HG03460 (cell line): ENCODE data around the gene HTT.
"Not testable (repeated sequence)": the region's sequence is repeated elsewhere in the genome, so short reads cannot be mapped to it uniquely, and the experiment has no call there.

ENCODE experiments used
- ATAC-seq: cut with Tn5 transposase; IDR thresholded peaks from one replicate; pipeline ENCODE4 v1.9.1; 2021; ENCODE audit not compliant: unreplicated experiment

The HTT gene

DNA sequence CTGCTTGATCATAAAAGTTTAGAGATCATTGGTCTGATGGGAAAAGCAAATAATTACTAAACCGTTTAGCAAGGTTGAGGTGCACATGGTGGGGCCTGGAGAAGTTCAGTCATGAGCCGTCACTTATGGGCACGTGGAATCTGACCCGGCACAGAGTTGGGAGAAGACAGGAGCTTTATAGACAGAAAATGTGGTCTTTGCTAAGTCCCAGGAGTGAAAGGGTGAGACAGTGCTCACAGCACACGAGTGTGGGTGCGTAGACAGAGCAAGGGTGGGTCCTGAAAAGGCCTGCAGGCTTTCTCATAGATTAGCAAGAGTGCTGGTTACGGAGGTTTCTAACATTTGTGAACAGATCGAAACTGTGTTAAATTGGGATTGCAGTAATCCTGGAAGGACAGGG lies 43.8 kb downstream of the HTT start:
- no peak for ATAC-seq

DNA sequence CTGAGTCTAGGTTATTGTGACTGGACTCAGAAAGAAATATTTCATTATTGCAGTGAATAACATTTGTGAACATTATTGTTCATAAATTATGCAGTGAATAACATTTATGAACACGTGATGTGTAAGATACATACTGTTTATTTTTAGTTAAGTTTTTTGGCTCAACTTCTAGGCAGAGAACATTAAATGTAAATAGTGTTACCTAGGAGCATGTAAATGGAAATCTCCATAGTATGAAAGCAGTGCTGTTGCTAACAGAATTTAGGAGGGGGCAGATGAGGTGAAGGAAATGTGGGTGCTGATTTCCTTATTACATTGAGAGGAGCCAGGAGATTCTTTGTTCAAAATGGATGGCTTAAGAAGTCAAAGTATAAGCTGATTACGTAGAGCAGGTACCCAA lies 45.0 kb downstream of the HTT start:
- no peak for ATAC-seq

DNA sequence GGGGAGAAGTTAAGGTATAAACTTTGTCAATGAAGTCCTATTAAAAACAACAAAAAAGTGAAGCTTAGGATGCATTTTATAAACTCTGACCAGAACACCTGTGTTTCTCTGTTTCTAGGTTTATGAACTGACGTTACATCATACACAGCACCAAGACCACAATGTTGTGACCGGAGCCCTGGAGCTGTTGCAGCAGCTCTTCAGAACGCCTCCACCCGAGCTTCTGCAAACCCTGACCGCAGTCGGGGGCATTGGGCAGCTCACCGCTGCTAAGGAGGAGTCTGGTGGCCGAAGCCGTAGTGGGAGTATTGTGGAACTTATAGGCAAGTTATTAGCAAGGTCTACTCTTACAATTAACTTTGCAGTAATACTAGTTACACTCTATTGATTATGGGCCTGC lies 46.6 kb downstream of the HTT start:
- no peak for ATAC-seq

DNA sequence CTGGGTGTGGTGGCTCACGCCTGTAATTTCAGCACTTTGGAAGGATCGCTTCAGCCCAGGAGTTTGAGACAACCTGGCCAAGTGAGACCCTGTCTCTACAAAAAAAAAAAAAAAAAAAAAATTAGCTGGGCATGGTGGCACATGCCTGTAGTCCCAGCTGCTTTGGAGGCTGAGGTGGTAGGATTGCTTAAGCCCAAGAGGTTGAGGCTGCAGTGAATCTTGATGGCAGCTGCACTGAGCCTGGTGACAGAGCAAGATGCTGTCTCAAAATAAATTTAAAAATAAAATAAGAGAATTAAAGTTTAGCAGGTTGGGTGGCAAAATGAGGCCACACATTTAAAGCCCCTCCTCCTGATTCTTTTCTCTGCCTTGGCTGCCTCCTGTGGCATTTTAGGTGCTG lies 47.1 kb downstream of the HTT start:
- ATAC-seq, result no peak

DNA sequence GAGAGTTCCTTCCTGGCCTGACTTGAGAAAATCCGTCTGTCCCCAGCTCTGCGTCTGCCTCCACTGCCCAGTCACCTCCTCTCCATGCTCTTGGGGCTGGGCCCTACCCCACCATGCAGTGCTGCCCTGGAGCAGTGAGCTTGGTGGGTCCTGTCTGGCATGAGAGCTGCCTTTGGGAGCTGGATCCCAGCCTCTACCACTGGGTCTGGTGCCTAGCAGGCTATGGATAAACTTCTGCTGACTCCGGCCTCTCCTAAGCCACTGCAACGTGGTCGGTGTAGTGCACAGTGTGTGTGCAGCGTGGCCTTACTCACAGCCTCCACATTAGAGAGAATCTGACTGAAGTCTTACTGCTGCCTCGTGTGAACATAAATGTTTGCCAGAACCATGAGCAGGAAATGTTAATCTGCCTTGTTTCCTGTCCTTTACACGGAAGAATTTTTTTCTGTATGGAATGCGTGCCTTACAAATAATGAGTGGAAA lies 47.6 kb downstream of the HTT start:
- no peak for ATAC-seq

DNA sequence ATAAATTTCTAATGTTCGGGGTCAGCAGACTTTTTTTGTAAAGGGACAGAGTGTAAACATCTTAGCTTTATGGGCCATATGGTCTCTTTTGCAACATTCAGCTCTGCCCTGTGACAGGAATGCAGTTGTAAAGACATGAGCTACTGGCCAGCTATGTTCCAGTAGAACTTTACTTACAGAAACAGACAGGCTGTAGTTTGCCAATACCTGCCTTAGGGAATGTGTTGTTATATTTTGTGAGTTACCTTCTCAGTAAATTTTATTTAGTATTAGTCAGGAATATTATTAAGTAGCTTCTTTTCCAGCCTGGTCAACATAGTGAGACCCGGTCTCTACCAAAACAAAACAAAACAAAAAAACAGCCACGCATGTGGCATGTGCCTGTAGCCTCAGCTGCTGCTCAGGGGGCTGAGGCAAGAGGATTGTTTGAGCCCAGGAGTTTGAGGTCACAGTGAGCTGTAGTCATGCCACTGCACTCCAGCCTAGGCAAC lies 48.7 kb downstream of the HTT start:
- ATAC-seq, result no peak

DNA sequence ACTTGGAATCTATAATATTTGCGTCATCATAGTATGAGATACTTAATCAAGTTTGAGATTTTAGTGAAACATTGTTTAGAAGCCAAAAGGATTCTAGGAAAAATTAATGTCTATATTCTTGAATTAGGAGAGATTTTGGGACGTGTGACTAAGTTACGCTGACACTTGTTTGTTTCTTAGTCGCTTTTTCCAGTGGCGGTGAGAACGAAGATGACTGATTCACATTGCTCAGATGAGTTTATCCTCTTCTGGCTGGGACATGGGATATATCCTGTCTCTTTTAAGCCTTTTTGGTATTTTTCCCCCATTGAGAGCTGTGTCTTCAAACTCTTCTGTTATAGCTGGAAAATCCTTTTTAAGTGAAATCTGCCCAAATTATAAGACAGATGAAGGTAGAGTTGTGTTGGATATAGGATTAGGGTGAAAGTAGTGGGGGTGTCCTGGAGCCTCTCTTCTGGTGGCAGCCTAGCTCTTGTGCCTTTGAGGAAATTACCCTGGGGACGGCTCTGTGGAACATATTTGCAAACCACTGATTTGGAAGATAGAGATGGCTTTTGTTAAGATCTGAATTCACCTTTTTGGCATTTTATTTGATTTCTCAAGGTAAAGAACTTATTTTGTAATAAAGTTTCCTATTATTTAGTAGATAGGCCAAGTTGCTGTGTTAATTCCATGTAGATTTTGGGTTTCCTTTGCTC lies 49.7 kb downstream of the HTT start:
- ATAC-seq, result no peak

DNA sequence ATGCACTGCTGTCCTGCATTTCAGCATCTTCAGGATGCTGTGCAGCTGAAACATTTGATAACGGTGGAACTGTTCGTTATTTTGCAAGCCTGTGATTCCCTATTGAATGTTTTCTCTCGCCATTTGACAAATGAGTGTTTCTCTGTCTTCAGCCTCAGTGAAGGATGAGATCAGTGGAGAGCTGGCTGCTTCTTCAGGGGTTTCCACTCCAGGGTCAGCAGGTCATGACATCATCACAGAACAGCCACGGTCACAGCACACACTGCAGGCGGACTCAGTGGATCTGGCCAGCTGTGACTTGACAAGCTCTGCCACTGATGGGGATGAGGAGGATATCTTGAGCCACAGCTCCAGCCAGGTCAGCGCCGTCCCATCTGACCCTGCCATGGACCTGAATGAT lies 52.6 kb downstream of the HTT start:
- ATAC-seq, result no peak

DNA sequence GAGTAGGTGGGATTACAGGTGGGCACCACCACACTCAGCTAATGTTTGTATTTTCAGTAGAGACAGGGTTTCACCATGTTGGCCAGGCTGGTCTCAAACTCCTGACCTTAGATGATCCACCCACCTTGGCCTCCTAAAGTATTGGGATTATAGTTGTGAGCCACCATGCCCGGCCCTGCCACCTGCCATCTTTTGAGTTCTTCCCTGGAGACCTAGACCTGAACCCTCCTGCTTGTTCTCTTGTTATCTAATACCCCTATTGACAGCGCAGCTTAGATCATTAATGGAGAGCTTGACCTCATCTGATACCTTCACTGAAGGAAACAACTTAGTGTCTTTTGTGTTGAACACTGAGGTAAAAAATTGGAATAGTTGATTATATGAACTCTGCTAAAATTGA lies 53.6 kb downstream of the HTT start:
- no peak for ATAC-seq

DNA sequence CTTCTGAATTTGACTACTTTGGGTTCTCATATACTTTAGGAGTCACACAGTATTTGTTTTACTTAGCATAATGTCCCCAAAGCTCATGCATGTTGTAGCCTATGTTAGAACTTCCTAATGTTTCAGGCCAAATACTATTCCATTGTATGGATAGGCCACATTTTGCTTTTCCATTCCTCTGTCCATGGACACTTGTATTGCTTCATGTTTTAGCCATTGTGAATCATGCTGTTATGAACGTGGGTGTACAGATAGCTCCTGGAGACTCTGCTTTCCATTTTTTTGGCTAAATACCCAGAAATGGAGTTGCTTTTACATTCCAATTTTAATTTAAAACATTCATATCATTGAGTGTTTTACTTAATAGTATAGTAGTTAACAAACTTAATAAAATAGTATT lies 54.5 kb downstream of the HTT start:
- no peak for ATAC-seq

DNA sequence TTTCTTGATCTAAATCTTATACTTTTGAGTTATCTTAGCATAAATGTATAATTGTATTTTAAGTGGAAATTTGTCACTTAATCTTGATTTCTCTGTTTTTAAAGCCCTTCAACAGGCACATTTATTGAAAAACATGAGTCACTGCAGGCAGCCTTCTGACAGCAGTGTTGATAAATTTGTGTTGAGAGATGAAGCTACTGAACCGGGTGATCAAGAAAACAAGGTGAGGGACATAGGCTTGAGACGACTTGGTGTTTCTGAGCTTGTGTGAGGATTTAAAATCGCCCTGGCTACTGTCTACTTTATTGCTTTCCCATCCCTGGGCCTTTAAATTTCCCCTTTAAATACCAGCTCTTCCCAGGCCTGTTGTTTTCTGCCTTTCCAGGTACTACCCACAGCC lies 55.7 kb downstream of the HTT start:
- ATAC-seq, result no peak

DNA sequence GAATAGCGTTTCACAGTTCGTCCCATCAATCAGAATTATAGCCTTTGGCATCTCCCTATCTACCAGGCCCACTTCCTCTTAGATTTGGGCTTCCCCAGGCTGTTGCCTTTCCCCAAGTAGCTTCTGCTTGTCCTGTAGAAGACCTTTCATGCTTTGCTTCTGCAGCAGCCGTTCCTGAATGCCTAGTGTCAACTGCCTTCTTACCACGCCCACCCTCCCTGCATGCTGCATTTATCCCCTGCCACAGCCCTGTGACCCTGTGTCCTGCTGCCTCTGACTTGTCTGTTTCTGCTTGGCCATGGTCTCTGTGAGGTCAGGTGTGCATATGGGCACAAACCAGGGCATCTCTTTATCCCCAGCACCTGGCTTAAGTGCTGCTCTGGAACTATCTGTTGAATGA lies 56.3 kb downstream of the HTT start:
- ATAC-seq, result no peak

DNA sequence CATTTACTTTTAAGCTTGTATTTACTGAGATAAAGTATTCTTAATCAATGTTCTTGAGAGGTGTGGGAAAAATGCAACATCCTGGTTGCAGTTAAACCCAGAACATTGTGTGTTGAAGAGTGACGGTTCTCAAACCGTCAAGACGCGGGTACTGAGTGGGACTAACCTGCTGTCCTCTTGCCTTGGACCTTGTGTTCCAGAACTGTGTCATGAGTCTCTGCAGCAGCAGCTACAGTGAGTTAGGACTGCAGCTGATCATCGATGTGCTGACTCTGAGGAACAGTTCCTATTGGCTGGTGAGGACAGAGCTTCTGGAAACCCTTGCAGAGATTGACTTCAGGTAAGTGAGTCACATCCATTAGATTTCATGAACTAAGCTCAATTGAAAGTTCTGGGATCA lies 59.7 kb downstream of the HTT start:
- ATAC-seq, result no peak

DNA sequence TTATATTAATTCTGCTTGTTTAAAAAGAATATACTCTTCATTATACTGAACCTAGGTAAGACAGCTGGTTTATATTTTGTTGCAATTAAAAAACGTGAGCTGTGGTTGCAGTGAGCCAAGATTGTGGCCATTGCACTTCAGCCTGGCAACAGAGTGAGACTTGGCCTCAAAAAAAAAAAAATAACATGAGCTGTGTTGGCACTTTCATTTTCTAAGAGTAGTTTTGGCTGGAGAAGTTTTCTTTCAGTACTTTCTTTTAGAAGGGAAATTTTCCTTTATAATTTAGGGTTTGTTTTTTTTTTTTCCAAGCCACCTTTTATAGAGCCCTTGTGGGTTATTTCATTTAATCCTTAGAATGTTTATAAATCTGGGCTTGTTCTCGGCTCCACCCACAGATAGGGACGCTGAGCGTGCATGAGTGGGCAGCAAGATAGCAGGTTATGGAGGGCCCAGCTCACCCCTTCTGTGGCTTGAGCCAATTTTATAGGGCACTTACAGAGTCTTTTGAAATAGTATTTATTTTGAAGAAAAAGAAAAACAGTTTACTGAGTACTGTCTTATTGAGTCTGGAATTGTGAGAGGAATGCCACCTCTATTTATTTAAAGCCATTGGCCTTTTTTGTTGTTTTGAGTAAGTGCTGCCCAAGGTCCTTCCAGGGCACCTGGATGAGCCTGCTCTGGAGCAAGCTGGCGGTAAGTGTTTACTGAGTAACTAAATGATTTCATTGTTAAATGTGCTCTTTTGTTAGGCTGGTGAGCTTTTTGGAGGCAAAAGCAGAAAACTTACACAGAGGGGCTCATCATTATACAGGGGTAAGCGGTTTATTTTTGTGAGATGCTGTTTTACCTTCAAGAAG lies 60.9 kb downstream of the HTT start:
- ATAC-seq, result no peak

DNA sequence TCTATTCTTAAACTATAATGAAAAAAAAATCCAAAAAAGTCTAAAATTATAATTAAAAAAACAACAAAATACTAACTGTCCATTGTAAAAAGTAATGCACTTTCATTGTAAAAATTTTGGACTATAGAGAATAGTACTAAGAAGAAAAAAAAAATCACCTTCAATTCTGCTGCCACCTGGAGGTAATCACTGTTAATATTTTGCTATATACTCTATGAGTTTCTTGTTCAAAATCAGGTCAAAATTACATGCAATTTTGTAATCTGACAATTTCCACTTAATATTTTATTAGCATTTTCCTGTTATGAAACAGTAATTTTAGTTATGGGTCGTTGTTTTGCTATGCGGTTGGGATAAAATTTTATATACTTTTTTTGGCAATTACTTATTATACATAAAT lies 62.0 kb downstream of the HTT start:
- ATAC-seq, result no peak

DNA sequence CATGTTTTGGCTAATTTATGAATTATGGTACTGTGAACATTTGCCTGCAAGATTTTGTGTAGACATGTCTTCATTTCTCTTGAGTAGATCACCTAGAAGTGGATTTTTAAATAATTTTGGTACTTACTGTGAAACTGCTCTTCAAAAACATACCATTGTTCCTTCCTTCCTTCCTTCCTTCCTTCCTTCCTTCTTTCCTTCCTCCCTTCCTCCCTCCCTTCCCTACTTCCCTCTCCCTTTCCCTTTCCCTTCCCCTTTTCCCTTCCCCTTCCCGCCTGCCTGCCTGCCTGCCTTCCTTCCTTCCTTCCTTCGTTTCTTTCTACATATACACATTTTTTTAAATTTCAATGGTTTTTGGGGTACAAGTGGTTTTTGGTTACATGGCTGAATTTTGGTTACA lies 63.4 kb downstream of the HTT start:
- no peak for ATAC-seq

DNA sequence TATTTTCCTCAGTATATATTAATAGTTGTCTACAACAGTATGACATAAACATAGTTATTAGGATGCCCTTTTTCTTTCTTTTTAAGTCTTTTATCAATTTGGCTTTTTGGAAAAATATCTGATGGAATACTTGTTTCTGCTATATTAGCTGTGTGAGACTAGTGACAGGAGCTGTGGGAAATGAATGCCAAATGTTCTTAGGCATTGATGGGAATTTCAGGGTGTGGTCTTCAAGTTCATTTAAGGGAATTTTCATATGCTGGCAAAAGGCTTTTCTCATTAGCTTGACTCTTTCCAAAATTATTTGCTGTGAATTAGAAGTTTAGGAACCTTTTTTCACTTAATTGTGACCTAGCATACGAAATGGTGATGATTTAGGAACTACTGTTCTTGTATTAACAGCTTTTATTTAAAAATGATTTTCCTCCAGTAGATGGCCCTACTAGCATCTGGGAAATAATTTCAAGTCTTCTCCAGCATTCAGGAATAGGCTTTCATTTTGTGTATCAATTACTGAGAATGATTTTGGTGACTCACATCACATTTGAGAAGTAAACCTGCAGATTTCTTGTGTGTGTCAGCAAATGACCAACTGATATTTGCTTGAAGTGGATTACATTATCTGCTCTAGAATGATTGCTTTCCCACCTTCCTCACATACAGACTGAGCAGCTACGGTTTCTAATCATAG lies 70.9 kb downstream of the HTT start:
- no peak for ATAC-seq

DNA sequence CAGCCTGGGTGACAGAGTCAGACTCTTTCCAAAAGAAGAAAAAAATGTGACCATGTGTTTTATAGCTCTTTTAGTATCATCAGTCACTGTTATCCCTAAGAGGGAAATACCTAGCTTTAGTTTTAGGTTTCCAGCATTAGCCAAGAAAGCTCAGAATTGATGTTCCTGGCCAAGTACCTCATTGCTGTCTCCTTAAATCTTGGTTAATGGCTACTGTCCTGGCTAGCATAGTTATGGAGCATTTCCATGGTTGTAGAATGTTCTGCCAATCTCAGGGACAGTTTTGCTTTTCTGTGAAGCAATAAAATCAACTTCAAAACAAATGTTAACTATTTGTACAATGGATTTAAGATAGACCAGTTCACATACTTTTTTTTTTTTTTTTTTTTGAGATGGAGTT lies 74.4 kb downstream of the HTT start:
- no peak for ATAC-seq

DNA sequence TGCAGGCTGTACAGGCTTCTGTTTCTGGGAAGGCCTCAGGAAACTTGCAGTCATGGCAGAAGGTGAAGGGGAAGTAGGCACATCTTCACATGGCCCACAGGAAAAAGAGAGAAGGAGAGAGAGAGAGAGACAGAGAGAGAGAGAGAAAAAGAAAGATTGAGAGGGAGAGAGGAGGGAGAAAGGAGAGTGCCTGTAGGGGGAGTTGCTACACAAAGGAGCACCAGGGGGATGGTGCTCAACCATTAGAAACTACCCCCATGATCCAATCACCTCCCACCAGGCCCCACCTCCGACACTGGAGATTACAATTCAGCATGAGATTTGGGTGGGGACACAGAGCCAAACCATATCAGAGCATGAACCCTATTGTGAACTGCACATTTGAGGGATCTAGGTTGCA lies 76.8 kb downstream of the HTT start:
- not testable (repeated sequence) for ATAC-seq

DNA sequence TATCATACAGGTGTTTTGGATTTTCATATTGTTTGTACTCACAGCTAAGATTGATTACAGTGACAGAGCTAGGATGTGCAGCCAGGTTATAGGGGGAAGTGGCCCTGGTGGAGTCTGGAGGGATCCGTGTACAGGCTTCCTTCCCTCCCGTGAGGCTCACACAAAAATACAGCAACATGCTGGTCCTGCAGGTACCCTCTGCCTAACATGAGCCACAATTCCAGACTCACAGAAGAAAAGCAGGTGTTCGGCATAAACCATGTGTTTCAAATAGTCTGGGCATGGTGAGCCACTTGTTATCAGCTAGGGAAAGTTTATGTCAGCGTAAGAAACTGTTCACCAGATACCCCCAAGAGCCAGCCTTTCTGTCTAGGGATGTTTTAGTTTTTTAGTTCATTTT lies 82.9 kb downstream of the HTT start:
- ATAC-seq, result no peak

DNA sequence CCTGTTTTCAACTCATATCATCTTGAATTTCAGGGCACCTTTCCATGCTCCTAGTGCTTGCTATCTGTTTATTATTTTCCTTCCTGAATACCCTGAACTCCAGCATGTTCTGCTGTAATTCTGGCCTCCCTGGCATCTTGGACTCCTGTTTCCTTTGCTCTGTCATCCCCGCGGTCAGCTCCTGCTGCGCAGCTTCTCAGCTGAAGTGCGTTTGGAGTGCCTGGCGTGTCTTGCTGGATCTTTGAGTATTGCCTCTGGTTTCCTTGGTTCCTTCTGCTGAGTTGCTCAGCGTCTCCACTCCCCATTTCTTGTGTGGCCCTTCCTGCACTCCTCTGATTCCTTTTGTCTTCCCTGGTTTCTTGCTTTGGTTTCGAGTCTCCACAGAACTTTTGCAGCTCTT lies 84.4 kb downstream of the HTT start:
- no peak for ATAC-seq

DNA sequence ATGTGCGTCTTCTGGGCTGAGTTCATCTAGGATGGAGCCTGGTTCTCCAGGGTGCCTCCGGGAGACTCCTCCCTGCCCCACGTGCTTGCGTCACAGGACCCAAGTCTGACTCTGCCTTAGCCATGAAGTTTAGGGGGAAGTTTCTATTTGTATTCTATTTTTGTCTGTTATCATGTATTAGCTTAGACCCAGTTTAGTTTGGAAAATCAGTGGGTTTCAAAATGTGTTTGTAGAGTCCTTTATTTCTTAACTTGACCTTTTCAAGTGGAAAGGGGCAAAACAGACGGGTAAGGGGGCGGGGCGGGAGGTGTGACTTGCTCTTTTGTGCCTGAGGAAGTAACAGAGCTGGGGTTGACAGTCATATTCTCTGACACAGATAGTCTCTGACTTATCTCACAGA lies 86.0 kb downstream of the HTT start:
- no peak for ATAC-seq
